ENCODE data around the gene RRAGC.

Gene RRAGC

GRCh38 chr1:38859561-38860453, at the start of gene RRAGC:
Gene RRAGC, minus strand, starts transcription at chr1:38859772. Its CDS starts 126 bp downstream, at chr1:38859646.
- Histone ChIP-seq H3K27me3 (ENCODE audit: insufficient read depth, low read length, poor library complexity, severe bottlenecking) (no peaks in the 10 kb centered on the region), H3K4me3 (ENCODE audit: low read length, poor library complexity, severe bottlenecking) (peak within 1 kb of the TSS; percentile 98), H3K79me2 (ENCODE audit: insufficient read depth, low read length) (peaks cover 33% of the 10 kb centered on the region), H3K9me3 (ENCODE audit: insufficient read depth, low read depth, low read length) (no peaks in the 10 kb centered on the region), H3K9me2 (replicated peaks; ENCODE audit: low read depth, low read length) (no peaks in the 10 kb centered on the region), H3K4me1 (ENCODE audit: insufficient read depth, low read length, poor library complexity, severe bottlenecking) (peaks cover 36% of the 10 kb centered on the region), H3F3A (ENCODE audit: low read depth) (no peaks in the 10 kb centered on the region), H3K36me3 (ENCODE audit: insufficient read depth, low read length) (no peaks in the 10 kb centered on the region), H4K20me1 (ENCODE audit: insufficient read depth, low read length, poor library complexity, severe bottlenecking) (peaks cover 21% of the 10 kb centered on the region), H3K9ac (ENCODE audit: low read depth, low read length, poor library complexity, severe bottlenecking) (peak within 1 kb of the TSS; percentile 92), H2AFZ (ENCODE audit: low read length) (peak within 1 kb of the TSS; percentile 100), H3K4me2 (ENCODE audit: low read depth, low read length, poor library complexity, severe bottlenecking) (peak within 1 kb of the TSS; percentile 97)
- TF ChIP-seq CTCF (conservative IDR thresholded peaks at IDR 0.05; ENCODE audit: low read length) (no peak), EZH2phosphoT487 (IDR thresholded peaks at IDR 0.05; ENCODE audit: borderline replicate concordance) (no peak)

- no peak overlapping the region for H3K4me3 ChIP-seq (ENCODE audit: low read length, poor library complexity, severe bottlenecking)
- H3K27me3 ChIP-seq (ENCODE audit: insufficient read depth, low read length, poor library complexity, severe bottlenecking), result no peaks in the 10 kb centered on the region
- H4K20me1 ChIP-seq (ENCODE audit: insufficient read depth, low read length, poor library complexity, severe bottlenecking), result no peaks in the 10 kb centered on the region
- no peak for TF ChIP-seq CTCF (conservative IDR thresholded peaks at IDR 0.05; ENCODE audit: low read length)
- no peak for TF ChIP-seq EZH2phosphoT487 (IDR thresholded peaks at IDR 0.05; ENCODE audit: borderline replicate concordance)
- H2AFZ ChIP-seq (ENCODE audit: low read length), result no peak overlapping the region
- no peaks in the 10 kb centered on the region for H3K79me2 ChIP-seq (ENCODE audit: insufficient read depth, low read length)
- peaks cover 3% of the 10 kb centered on the region; the same call in 1 of the 2 replicates for H3K9me3 ChIP-seq (ENCODE audit: insufficient read depth, low read depth, low read length)
- no peaks in the 10 kb centered on the region for H3F3A ChIP-seq (ENCODE audit: low read depth)
- no peak overlapping the region for H3K4me2 ChIP-seq (ENCODE audit: low read depth, low read length, poor library complexity, severe bottlenecking)
- H3K9me2 ChIP-seq (replicated peaks; ENCODE audit: low read depth, low read length), result no peaks in the 10 kb centered on the region
- H3K4me1 ChIP-seq (ENCODE audit: insufficient read depth, low read length, poor library complexity, severe bottlenecking), result no peaks in the 10 kb centered on the region
- no peaks in the 10 kb centered on the region for H3K36me3 ChIP-seq (ENCODE audit: insufficient read depth, low read length)
- H3K9ac ChIP-seq (ENCODE audit: low read depth, low read length, poor library complexity, severe bottlenecking), result no peak overlapping the region
Measured at GRCh38 chr1:38908821-38909220, 49.2 kb upstream of the RRAGC start.

- Histone ChIP-seq H3K4me1 (ENCODE audit: insufficient read depth, low read length, poor library complexity, severe bottlenecking) (no peaks in the 10 kb centered on the region), H3K36me3 (ENCODE audit: insufficient read depth, low read length) (no peaks in the 10 kb centered on the region), H3F3A (ENCODE audit: low read depth) (no peaks in the 10 kb centered on the region), H3K9me3 (ENCODE audit: insufficient read depth, low read depth, low read length) (peaks cover 3% of the 10 kb centered on the region; the same call in 1 of the 2 replicates), H3K4me3 (ENCODE audit: low read length, poor library complexity, severe bottlenecking) (no peak overlapping the region), H3K9me2 (replicated peaks; ENCODE audit: low read depth, low read length) (no peaks in the 10 kb centered on the region), H2AFZ (ENCODE audit: low read length) (no peak overlapping the region), H4K20me1 (ENCODE audit: insufficient read depth, low read length, poor library complexity, severe bottlenecking) (no peaks in the 10 kb centered on the region), H3K4me2 (ENCODE audit: low read depth, low read length, poor library complexity, severe bottlenecking) (no peak overlapping the region), H3K9ac (ENCODE audit: low read depth, low read length, poor library complexity, severe bottlenecking) (no peak overlapping the region), H3K79me2 (ENCODE audit: insufficient read depth, low read length) (no peaks in the 10 kb centered on the region), H3K27me3 (ENCODE audit: insufficient read depth, low read length, poor library complexity, severe bottlenecking) (no peaks in the 10 kb centered on the region)
- TF ChIP-seq CTCF (conservative IDR thresholded peaks at IDR 0.05; ENCODE audit: low read length), result no peak
- no peak for TF ChIP-seq EZH2phosphoT487 (IDR thresholded peaks at IDR 0.05; ENCODE audit: borderline replicate concordance)
Measured at GRCh38 chr1:38905985-38906384, 46.4 kb upstream of the RRAGC start.

Measured in Loucy (cell line).